Astrocyte (in vitro differentiated cells and primary cell): ENCODE measurements around the gene IFT74. TPM values are rescaled to one million over a fixed set of nuclear protein-coding genes. Genes with fewer than 3 reads are reported as not detected.

Source experiments
- DNase-seq: peaks from one replicate; pipeline ENCODE4 v3.0.0-alpha.2; 2010; ENCODE audit warnings: low read depth
- FAIRE-seq: peaks from 2 replicates; lab custom pipeline; 2011; peaks lifted over from hg19 to GRCh38; lab: Jason Lieb, UNC
- H2AFZ ChIP-seq: 2 replicates; pipeline ENCODE4 v1.6.0; 2012; ENCODE audit warnings: low read depth, low read length, inconsistent platforms
- H3K27ac ChIP-seq: 2 replicates; pipeline ENCODE4 v1.5.1; 2011; ENCODE audit warnings: low read depth, low read length, inconsistent platforms
- H3K27me3 ChIP-seq: 2 replicates; pipeline ENCODE4 v1.6.0; 2011; ENCODE audit warnings: low read length, inconsistent platforms; ENCODE audit not compliant: insufficient read depth
- H3K36me3 ChIP-seq: 2 replicates; pipeline ENCODE4 v1.5.1; 2011; ENCODE audit warnings: low read length, inconsistent platforms; ENCODE audit not compliant: insufficient read depth
- H3K4me1 ChIP-seq: 2 replicates; pipeline ENCODE4 v1.5.1; 2011; ENCODE audit warnings: low read length, inconsistent platforms; ENCODE audit not compliant: insufficient read depth
- H3K4me2 ChIP-seq: 2 replicates; pipeline ENCODE4 v1.6.0; 2012; ENCODE audit warnings: low read length, inconsistent platforms
- H3K4me3 ChIP-seq: 2 replicates; pipeline ENCODE4 v1.5.1; 2011; ENCODE audit warnings: low read depth, mild to moderate bottlenecking, low read length, inconsistent platforms; ENCODE audit not compliant: insufficient read depth
- H3K79me2 ChIP-seq: 2 replicates; pipeline ENCODE4 v1.6.0; 2012; ENCODE audit warnings: mild to moderate bottlenecking, low read length, inconsistent platforms; ENCODE audit not compliant: insufficient read depth
- H3K9ac ChIP-seq: 2 replicates; pipeline ENCODE4 v1.6.0; 2012; ENCODE audit warnings: mild to moderate bottlenecking, low read length, inconsistent platforms
- H3K9me3 ChIP-seq: 2 replicates; pipeline ENCODE4 v1.5.1; 2012; ENCODE audit warnings: low read depth, mild to moderate bottlenecking, low read length, inconsistent platforms; ENCODE audit not compliant: insufficient read depth
- H4K20me1 ChIP-seq: 2 replicates; pipeline ENCODE4 v1.6.0; 2012; ENCODE audit warnings: low read length, inconsistent platforms; ENCODE audit not compliant: insufficient read depth
- H3K27ac Mint-ChIP-seq: one replicate; pipeline ENCODE4 v1.8.0; 2021; ENCODE audit warnings: mild to moderate bottlenecking, mixed read lengths; ENCODE audit not compliant: unreplicated experiment
- H3K27me3 Mint-ChIP-seq: one replicate; pipeline ENCODE4 v1.8.0; 2021; ENCODE audit warnings: low read depth, mixed read lengths; ENCODE audit not compliant: unreplicated experiment
- H3K36me3 Mint-ChIP-seq: one replicate; pipeline ENCODE4 v1.8.0; 2021; ENCODE audit warnings: low read depth, mixed read lengths; ENCODE audit not compliant: unreplicated experiment
- H3K4me1 Mint-ChIP-seq: one replicate; pipeline ENCODE4 v1.8.0; 2021; ENCODE audit warnings: low read depth, mixed read lengths; ENCODE audit not compliant: unreplicated experiment
- H3K4me3 Mint-ChIP-seq: one replicate; pipeline ENCODE4 v1.8.0; 2021; ENCODE audit warnings: mild to moderate bottlenecking, moderate library complexity, mixed read lengths; ENCODE audit not compliant: unreplicated experiment
- H3K9me3 Mint-ChIP-seq: one replicate; pipeline ENCODE4 v1.8.0; 2021; ENCODE audit warnings: mild to moderate bottlenecking, mixed read lengths; ENCODE audit not compliant: unreplicated experiment
- CTCF ChIP-seq: IDR thresholded peaks from 2 replicates; pipeline ENCODE4 v1.5.1; 2011; ENCODE audit warnings: low read depth, mild to moderate bottlenecking, inconsistent platforms, low read length, moderate library complexity; ENCODE audit not compliant: insufficient read depth
- EZH2 ChIP-seq: IDR thresholded peaks from 2 replicates; pipeline ENCODE4 v1.6.1; 2012; ENCODE audit warnings: mild to moderate bottlenecking, low read length, inconsistent platforms; ENCODE audit not compliant: insufficient read depth
- total RNA-seq: library from RNA; stranded (reverse); gene quantifications from 2 replicates; pipeline ENCODE4 v1.2.1, GENCODE V29; 2021

IFT74 gene
- total RNA-seq, 1 donor from 2014 or later: 10.9 TPM

DNA sequence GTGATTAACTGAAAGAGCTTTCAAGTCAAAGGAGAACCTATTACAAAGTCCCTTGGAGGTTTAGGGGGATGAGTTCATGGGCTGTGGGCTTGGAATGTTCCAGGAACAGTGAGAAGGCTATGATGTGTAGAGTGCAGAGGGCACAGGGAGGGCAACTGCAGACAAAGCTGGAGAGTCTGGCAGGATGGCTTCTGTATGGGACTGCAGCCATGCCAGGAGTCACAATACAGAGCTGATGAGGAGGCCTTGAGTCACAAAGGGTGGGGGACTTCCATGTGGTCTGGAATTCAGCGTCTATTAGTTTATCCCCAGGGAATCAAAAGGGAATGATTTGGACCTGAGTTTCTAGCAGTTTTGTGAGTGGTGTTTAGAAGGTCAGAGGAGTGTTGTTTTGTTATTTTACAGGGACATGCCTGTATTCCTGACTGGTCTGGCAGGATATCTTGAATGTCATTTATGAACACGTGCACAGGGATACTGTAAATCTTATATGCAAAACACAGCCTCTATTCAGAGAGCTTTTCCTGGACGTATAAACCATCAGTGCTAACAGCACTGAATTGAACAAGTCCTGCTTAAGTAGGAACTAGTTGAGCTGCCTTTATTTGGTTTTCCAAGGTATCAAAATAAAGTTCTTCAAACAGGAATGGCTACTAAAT is 138.6 kb downstream of the IFT74 start:
- no peak overlapping the region for H3K4me3 ChIP-seq
- H3K9ac ChIP-seq: peak overlapping the region; percentile 47
- H3K4me1 ChIP-seq: peaks cover 18% of the 10 kb centered on the region
- Mint-ChIP-seq H3K27me3 (no peaks in the 10 kb centered on the region), H3K9me3 (no peaks in the 10 kb centered on the region), H3K36me3 (no peaks in the 10 kb centered on the region), H3K4me1 (peaks cover 18% of the 10 kb centered on the region), H3K27ac (peak overlapping the region; percentile 53), H3K4me3 (peak overlapping the region; percentile 51)
- peak overlapping the region; percentile 70 for H3K4me2 ChIP-seq
- H3K36me3 ChIP-seq: no peaks in the 10 kb centered on the region
- peak overlapping the region; percentile 38 for H3K27ac ChIP-seq
- peak overlapping the region; percentile 7 for H2AFZ ChIP-seq
- peak; percentile 91 for FAIRE-seq
- H3K9me3 ChIP-seq: no peaks in the 10 kb centered on the region
- H3K27me3 ChIP-seq: no peaks in the 10 kb centered on the region
- no peaks in the 10 kb centered on the region for H3K79me2 ChIP-seq
- no peak for TF ChIP-seq EZH2
- TF ChIP-seq CTCF: no peak
- DNase-seq: peak; percentile 86
- no peaks in the 10 kb centered on the region for H4K20me1 ChIP-seq

GRCh38 chr9:27107241-27107640 is 151.0 kb downstream of the IFT74 start:
- no peak overlapping the region for H3K9ac ChIP-seq
- Mint-ChIP-seq H3K27ac (no peak overlapping the region), H3K9me3 (no peaks in the 10 kb centered on the region), H3K27me3 (no peaks in the 10 kb centered on the region), H3K4me3 (no peak overlapping the region), H3K4me1 (peaks cover 12% of the 10 kb centered on the region), H3K36me3 (no peaks in the 10 kb centered on the region)
- no peak overlapping the region for H3K4me3 ChIP-seq
- DNase-seq (no peak), FAIRE-seq (no peak)
- H3K9me3 ChIP-seq: no peaks in the 10 kb centered on the region
- peaks cover 10% of the 10 kb centered on the region for H3K79me2 ChIP-seq
- no peaks in the 10 kb centered on the region for H3K36me3 ChIP-seq
- peaks cover 9% of the 10 kb centered on the region for H3K4me1 ChIP-seq
- TF ChIP-seq CTCF: no peak
- TF ChIP-seq EZH2: no peak
- no peaks in the 10 kb centered on the region for H3K27me3 ChIP-seq
- no peaks in the 10 kb centered on the region for H4K20me1 ChIP-seq
- H3K27ac ChIP-seq: no peak overlapping the region
- no peak overlapping the region for H2AFZ ChIP-seq
- H3K4me2 ChIP-seq: no peak overlapping the region

DNA sequence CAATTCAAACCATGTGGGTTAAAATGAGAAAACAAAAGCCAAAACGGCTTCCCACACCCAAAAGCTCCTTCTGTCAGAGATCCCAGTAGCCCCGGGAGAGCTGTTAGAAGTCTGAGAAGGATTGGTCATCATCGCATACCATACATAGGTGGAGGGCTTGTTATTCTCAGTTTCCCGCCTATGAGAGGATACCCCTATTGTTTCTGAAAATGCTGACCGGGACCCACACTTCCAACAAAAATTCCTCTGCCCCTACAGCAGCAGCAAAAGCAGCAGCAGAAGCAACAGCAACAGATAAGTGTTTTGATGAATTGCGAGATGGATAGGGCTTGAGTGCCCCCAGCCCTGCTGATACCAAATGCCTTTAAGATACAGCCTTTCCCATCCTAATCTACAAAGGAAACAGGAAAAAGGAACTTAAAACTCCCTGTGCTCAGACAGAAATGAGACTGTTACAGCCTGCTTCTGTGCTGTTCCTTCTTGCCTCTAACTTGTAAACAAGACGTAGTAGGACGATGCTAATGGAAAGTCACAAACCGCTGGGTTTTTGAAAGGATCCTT is 152.8 kb downstream of the IFT74 start, which contains the start of gene TEK:
Gene TEK (plus strand): TSS at position 245 of the 561 bp plus-strand sequence. CDS start 366 bp downstream, outside the sequence.
- no peaks in the 10 kb centered on the region for H3K36me3 Mint-ChIP-seq
- Histone ChIP-seq H2AFZ (peak within 1 kb of the TSS; percentile 76), H4K20me1 (no peaks in the 10 kb centered on the region), H3K9me3 (no peaks in the 10 kb centered on the region), H3K36me3 (no peaks in the 10 kb centered on the region), H3K27ac (peak within 1 kb of the TSS; percentile 64), H3K4me3 (peak within 1 kb of the TSS; percentile 66), H3K79me2 (peaks cover 13% of the 10 kb centered on the region), H3K9ac (peak within 1 kb of the TSS; percentile 77), H3K4me1 (peaks cover 9% of the 10 kb centered on the region), H3K27me3 (no peaks in the 10 kb centered on the region), H3K4me2 (peak within 1 kb of the TSS; percentile 84)
- no peak within 1 kb of the TSS for H3K27ac Mint-ChIP-seq
- peaks cover 12% of the 10 kb centered on the region for H3K4me1 Mint-ChIP-seq
- no peaks in the 10 kb centered on the region for H3K9me3 Mint-ChIP-seq
- peak within 1 kb of the TSS; percentile 31 for H3K4me3 Mint-ChIP-seq
- DNase-seq: peak; percentile 49
- TF ChIP-seq CTCF (no peak), EZH2 (no peak)
- FAIRE-seq: no peak
- H3K27me3 Mint-ChIP-seq: no peaks in the 10 kb centered on the region
